Globus pallidus (tissue), 1 donor: ENCODE results near the gene SH3BGRL2.
"Not testable (repeated sequence)": the region's sequence is repeated elsewhere in the genome, so short reads cannot be mapped to it uniquely, and the experiment has no call there.

Experiments used
- DNase-seq: peaks from one replicate; pipeline ENCODE4 v3.0.0-alpha.2; 2015; ENCODE audit warnings: low spot score

Gene SH3BGRL2

GRCh38 chr6:79614326-79615305 is 16.5 kb upstream of the SH3BGRL2 start:
- no peak for DNase-seq

- no peak for DNase-seq
Measured at GRCh38 chr6:79617518-79617941, 13.6 kb upstream of the SH3BGRL2 start.

GRCh38 chr6:79618425-79618824 is 12.7 kb upstream of the SH3BGRL2 start:
- DNase-seq, result not testable (repeated sequence)

- DNase-seq, result no peak
Measured at GRCh38 chr6:79621579-79621978, 9.6 kb upstream of the SH3BGRL2 start.

GRCh38 chr6:79622364-79622763 is 8.8 kb upstream of the SH3BGRL2 start:
- DNase-seq, result no peak

- DNase-seq, result no peak
Measured at GRCh38 chr6:79623106-79623505, 8.0 kb upstream of the SH3BGRL2 start.

- DNase-seq, result no peak
Measured at GRCh38 chr6:79625746-79626145, 5.4 kb upstream of the SH3BGRL2 start.

GRCh38 chr6:79626811-79627210 is 4.3 kb upstream of the SH3BGRL2 start:
- no peak for DNase-seq

- no peak for DNase-seq
Measured at GRCh38 chr6:79627422-79627821, 3.7 kb upstream of the SH3BGRL2 start.

GRCh38 chr6:79628466-79629288 is 2.5 kb upstream of the SH3BGRL2 start:
- DNase-seq, result no peak

GRCh38 chr6:79630380-79630882 is 698 bp upstream of the SH3BGRL2 start:
- DNase-seq, result no peak

- no peak for DNase-seq
Measured at GRCh38 chr6:79631693-79632172, 604 bp downstream of the SH3BGRL2 start.

- no peak for DNase-seq
Measured at GRCh38 chr6:79632580-79632979, 1.5 kb downstream of the SH3BGRL2 start.

- no peak for DNase-seq
Measured at GRCh38 chr6:79634491-79635231, 3.5 kb downstream of the SH3BGRL2 start.

GRCh38 chr6:79635232-79635543 is 4.1 kb downstream of the SH3BGRL2 start:
- DNase-seq, result no peak

GRCh38 chr6:79636673-79637072 is 5.5 kb downstream of the SH3BGRL2 start:
- DNase-seq, result no peak

- no peak for DNase-seq
Measured at GRCh38 chr6:79640146-79641111, 9.3 kb downstream of the SH3BGRL2 start.

GRCh38 chr6:79646006-79646405 is 14.9 kb downstream of the SH3BGRL2 start:
- no peak for DNase-seq

- DNase-seq, result no peak
Measured at GRCh38 chr6:79646561-79646960, 15.4 kb downstream of the SH3BGRL2 start.

GRCh38 chr6:79647741-79648140 is 16.6 kb downstream of the SH3BGRL2 start:
- DNase-seq, result no peak

- DNase-seq, result no peak
Measured at GRCh38 chr6:79648328-79648727, 17.2 kb downstream of the SH3BGRL2 start.
